Pancreas (tissue), 10 donors: ENCODE results near the gene NACC2. TPM values are rescaled to one million over a fixed set of nuclear protein-coding genes. Genes with fewer than 3 reads are reported as not detected.

Experiments
- ATAC-seq, 4 donors: fragments of 200-7000 bp; cut with Tn5 transposase; one replicate each; pipeline versions ENCODE4 v1.8.0 to v1.9.1; 2020; ENCODE audit warnings: mild to moderate bottlenecking in 4 of 4, moderate library complexity in 4 of 4
- DNase-seq, 6 donors: peaks; one replicate each; pipeline ENCODE4 v3.0.0-alpha.2; 2020
- FAIRE-seq: peaks from 2 replicates; lab custom pipeline; 2012; peaks lifted over from hg19 to GRCh38; lab: Jason Lieb, UNC
- H3K27ac ChIP-seq, 4 donors: fragments of 200-600 bp; sonication (generic); 1 replicate in 3 of 4; 2 replicates in 1 of 4; pipeline versions ENCODE4 v1.5.0 to v1.8.0; 2020
- H3K27me3 ChIP-seq, 4 donors: fragments of 200-600 bp; one replicate each; pipeline ENCODE4 v1.8.0; 2021
- H3K36me3 ChIP-seq, 3 donors: fragments of 200-600 bp; sonication (generic) in 1 of 3; one replicate each; pipeline versions ENCODE4 v1.5.0 to v1.8.0; 2020 to 2021
- H3K4me1 ChIP-seq, 3 donors: fragments of 200-600 bp; one replicate each; pipeline ENCODE4 v1.8.0; 2021
- H3K4me3 ChIP-seq, 4 donors: fragments of 200-600 bp; sonication (generic) in 2 of 4; one replicate each; pipeline versions ENCODE4 v1.5.0 to v1.8.0; 2020 to 2021
- H3K9me3 ChIP-seq, 4 donors: fragments of 200-600 bp; one replicate each; pipeline ENCODE4 v1.8.0; 2021
- WGBS, 2 donors: extraction: QIAGEN DNeasy Blood & Tissue Kit; methylation state at CpG; one replicate each; pipeline ENCODE4 v1.1.7; 2013; 5-methylcytosine and 5-hydroxymethylcytosine counted together
- intact Hi-C, 3 donors: fragments of 100-400 bp; cut with DNase I; formaldehyde crosslinking; loops; one replicate each; pipeline versions ENCODE4 v1.11.1 to v1.14.2; 2022
- polyA plus RNA-seq, 2 donors: library from polyadenylated mRNA; stranded (reverse); fragments of 200-250 nt; gene quantifications; one replicate each; pipeline ENCODE4 v1.2.3, GENCODE V29; 2013
- total RNA-seq, 6 donors: library from RNA; stranded (reverse); fragmentation: NEBNext Ultra II Directional in 4 of 6; extraction: Animal tissue kit (Norgen Biotek cat#: 25700) in 4 of 6; gene quantifications; one replicate each; pipeline versions ENCODE4 v1.2.1 to v1.2.4, GENCODE V29; 2021 to 2023
- TF ChIP-seq, protein P1 (sequence below), 4 donors: fragments of 200-600 bp; sonication (generic) in 3 of 4; IDR thresholded peaks; one replicate each; pipeline versions ENCODE4 v1.5.0 to v1.8.0; 2021; ENCODE audit warnings: antibody characterized with exemption in 4 of 4
- donor health status: healthy with polysubstance abuse.
- donor health status: DM: no; HTN: no; CAD: no; lungs with moderate emphysema.
- donor health status: DM: no; HTN: no; CAD: no.
- donor health status: control.
- donor health status: control.
- donor health status: Bipolar disorder and iron deficiency.
- donor health status: DM: yes; HTN: yes; CAD: no.
- donor health status: DM: no; HTN: no; CAD: no.
- donor health status: DM: no; HTN: no; CAD: no.
- donor health status: DM: yes; HTN: yes; CAD: no.

The NACC2 gene
- total and polyA plus RNA-seq, 8 donors: 4.3 to 12.4 (median 8.2) TPM

DNA sequence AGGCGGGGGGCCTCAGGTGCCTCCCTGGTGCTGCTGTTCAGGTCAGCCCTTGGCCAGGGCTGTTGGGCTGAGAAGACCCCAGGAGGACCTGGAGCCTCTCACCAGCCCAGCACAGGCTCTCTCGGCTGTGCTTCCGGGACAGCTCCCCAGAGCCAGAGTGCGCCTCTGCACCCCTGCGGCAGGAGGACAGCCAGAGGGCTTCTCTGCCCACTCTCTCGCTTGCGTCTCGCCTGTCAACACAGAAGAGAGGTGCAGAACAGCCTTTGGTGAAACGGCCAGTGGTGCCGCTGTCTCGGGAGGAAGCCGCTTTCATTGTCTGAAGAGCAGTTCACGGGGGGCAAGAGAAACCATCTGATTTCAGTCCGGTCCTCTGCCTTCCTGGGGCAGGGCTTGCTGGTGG, 3.8 kb upstream of the NACC2 start:
- no peak for FAIRE-seq
- Histone ChIP-seq H3K27me3 (no peaks in the 10 kb centered on the region), H3K36me3 (no peaks in the 10 kb centered on the region), H3K4me1 (no peaks in the 10 kb centered on the region), H3K27ac (no peak overlapping the region), H3K4me3 (no peak overlapping the region), H3K9me3 (no peaks in the 10 kb centered on the region)
- 51 to 53% methylated on average over 14 of the region's 14 CpGs for WGBS, 2 donors
- DNase-seq: no peak
- intact Hi-C loops: no loop called here
- ATAC-seq: no peak
- TF ChIP-seq, protein P1, sequence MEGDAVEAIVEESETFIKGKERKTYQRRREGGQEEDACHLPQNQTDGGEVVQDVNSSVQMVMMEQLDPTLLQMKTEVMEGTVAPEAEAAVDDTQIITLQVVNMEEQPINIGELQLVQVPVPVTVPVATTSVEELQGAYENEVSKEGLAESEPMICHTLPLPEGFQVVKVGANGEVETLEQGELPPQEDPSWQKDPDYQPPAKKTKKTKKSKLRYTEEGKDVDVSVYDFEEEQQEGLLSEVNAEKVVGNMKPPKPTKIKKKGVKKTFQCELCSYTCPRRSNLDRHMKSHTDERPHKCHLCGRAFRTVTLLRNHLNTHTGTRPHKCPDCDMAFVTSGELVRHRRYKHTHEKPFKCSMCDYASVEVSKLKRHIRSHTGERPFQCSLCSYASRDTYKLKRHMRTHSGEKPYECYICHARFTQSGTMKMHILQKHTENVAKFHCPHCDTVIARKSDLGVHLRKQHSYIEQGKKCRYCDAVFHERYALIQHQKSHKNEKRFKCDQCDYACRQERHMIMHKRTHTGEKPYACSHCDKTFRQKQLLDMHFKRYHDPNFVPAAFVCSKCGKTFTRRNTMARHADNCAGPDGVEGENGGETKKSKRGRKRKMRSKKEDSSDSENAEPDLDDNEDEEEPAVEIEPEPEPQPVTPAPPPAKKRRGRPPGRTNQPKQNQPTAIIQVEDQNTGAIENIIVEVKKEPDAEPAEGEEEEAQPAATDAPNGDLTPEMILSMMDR (IDR thresholded peaks at IDR 0.05): no peak

DNA sequence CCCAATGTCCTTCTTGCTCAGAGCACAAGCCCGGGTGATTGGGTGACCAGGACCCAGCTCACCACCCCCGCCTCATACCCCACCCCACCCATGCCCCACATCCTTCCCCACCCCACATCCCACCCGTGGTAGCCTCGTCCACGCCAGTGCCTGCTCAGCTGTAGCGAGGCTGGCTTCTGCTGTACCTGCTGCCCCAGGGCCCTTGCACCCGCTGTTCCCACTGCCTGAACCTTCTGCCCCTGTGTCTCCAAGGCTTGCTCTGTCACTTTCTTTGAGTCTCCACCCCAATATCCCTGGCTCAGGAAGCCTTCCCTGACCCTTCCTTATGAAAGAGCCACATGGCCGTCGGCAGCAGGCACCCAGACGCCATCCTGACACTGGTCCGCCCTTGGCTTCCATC, 3.1 kb upstream of the NACC2 start:
- 69 to 88% methylated on average over 10 to 11 of the region's 11 CpGs for WGBS, 2 donors
- H3K4me3 ChIP-seq: no peak overlapping the region
- H3K27ac ChIP-seq: no peak overlapping the region
- DNase-seq (no peak), FAIRE-seq (no peak), ATAC-seq (no peak)
- no peaks in the 10 kb centered on the region for H3K9me3 ChIP-seq
- intact Hi-C loops: no loop called here
- TF ChIP-seq, protein P1 (IDR thresholded peaks at IDR 0.05): no peak
- H3K36me3 ChIP-seq: no peaks in the 10 kb centered on the region
- H3K27me3 ChIP-seq: no peaks in the 10 kb centered on the region
- H3K4me1 ChIP-seq: peaks cover 0 to 3% (median 0%) of the 10 kb centered on the region in 3 donors

DNA sequence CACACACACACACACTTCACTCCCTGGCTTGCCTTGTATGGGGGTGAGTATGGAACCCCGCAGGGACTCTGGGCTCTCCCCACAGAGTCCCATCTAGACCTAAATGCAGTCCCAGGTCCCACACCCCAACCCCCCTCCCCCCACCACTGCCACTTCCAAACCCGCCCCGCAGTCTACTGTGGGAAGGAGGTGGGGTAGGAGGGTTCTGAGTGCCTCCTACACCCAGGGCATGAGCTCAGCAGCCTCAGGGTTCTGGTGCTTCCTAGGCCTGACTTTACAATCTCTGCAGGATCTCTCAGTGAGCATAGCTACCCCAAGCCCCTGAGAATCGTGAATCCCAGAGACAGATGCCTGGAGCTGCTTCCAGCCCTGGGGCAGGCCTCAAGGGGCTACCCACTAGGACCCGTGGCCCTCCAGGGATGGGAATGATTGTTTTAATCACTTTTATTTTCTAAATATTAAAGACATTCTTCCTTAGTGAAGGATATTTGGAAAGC, 1.5 kb upstream of the NACC2 start:
- TF ChIP-seq, protein P1 (IDR thresholded peaks at IDR 0.05): no peak
- FAIRE-seq (no peak), DNase-seq (no peak), ATAC-seq (no peak)
- Histone ChIP-seq H3K36me3 (no peaks in the 10 kb centered on the region), H3K27ac (no peak overlapping the region), H3K4me1 (peaks cover 0 to 6% (median 6%) of the 10 kb centered on the region in 3 donors), H3K4me3 (no peak overlapping the region), H3K27me3 (no peaks in the 10 kb centered on the region), H3K9me3 (no peaks in the 10 kb centered on the region)
- intact Hi-C loops: no loop called here
- 81 to 85% methylated on average over 5 of the region's 5 CpGs for WGBS, 2 donors

DNA sequence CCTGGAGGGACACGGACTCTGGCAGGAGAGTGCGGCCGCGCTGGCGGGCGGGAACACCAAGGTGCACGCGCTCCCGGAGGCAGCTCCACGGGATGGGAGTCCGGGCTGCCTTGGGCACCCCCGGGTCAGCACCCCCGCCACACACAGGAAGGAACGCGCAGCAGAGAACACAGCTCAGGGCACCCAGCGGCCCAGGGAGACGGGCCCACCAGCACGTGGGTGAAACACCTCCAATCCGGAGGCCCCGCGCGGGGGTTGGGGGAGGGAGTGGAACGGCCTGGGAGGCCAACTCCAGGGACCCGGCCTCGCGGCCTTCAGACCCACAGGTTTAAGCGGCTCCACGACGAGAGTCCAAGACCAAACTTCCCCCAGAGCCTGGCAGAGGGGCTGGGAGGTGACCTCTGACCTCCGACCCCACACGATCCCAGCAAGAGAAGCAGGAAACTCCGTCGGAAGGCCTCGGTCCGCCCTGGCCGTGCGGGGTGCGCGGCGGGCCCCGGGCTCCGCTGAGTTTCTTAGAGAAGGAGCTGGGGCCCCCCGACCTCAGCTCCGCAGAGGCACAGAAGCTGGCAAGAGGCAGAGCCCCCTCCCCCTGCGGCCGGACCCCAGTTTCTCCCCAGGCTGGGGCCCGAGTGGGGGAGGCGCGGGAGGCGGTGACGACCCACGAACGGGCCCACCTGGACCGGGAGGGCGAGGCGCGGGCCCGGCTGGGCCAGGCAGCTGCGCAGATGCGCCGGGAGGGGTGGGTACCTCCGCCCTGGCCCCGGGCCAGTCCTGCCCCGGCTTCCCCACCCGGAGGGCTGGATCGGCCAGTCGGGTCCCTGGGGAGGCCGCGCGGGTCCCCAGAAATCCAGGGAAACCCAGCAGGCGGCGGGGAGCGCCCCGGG, 851 bp downstream of the NACC2 start:
- no peaks in the 10 kb centered on the region for H3K36me3 ChIP-seq
- H3K4me3 ChIP-seq: peak overlapping the region; percentile 74 to 86 (median 80)
- peaks cover 0 to 17% (median 11%) of the 10 kb centered on the region in 3 donors for H3K4me1 ChIP-seq
- DNase-seq (peak; percentile 74 to 93 (median 81)), ATAC-seq (peak; percentile 76 to 81 (median 78)), FAIRE-seq (no peak)
- H3K27ac ChIP-seq: peak overlapping the region; percentile 75 to 89 (median 78)
- TF ChIP-seq, protein P1 (IDR thresholded peaks at IDR 0.05): no peak
- 2 to 4% methylated on average over 54 to 74 of the region's 74 CpGs for WGBS, 2 donors
- H3K27me3 ChIP-seq: no peaks in the 10 kb centered on the region
- intact Hi-C loops: no loop called here
- no peaks in the 10 kb centered on the region for H3K9me3 ChIP-seq
